ENCODE measurements around the gene TECR. TPM values are rescaled to one million over a fixed set of nuclear protein-coding genes. Genes with fewer than 3 reads are reported as not detected.

Gene TECR
- total and polyA plus RNA-seq, 2 experiments from 2014 or later: 38.8 to 129 TPM

DNA sequence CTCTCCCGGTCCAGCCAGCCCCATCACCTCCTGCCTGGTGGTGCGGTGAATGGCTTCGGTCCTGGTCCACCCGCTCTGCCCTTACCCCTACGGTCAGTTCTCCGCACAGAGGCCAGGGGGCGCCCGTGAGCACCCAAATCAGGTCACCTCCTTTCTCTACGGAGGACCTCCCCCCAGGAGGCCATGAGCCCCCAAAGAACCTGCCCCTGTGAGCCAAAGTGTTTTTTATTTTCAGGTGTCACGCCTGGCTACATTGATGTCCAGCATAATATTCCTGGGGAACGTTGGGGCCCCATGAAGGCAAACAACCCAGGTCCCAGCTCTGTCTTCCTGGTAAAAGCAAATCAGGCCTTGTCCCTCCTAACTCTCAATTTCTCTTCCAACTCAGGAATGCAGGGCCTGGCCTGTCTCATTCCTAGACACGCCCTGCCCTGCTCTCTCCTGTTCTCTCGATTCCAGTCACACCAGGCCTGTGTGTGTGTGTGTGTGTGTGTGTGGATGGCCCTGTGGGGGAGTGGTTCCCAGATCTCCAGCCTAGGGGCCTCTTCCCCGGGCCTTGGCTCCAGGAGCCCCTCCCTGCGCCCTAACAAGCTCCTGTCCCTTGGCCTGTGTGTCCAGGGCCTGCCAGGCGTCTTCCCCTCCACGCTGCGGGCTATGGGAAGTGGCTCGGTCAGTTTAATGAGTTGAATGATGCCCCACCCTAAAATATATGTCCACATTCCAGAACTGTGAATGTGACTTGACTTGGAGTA is 23.7 kb upstream of the TECR start:
- in situ Hi-C loops (cut with MboI): no loop called here
- WGBS, 2 experiments (ENCODE audit: low coverage in 1 of 2, low lambda C conversion rate in 2 of 2, missing lambda C conversion rate in 2 of 2): 36 to 40% methylated on average over 16 to 19 of the region's 19 CpGs
- peak overlapping the region; percentile 68 for H3K9ac ChIP-seq

DNA sequence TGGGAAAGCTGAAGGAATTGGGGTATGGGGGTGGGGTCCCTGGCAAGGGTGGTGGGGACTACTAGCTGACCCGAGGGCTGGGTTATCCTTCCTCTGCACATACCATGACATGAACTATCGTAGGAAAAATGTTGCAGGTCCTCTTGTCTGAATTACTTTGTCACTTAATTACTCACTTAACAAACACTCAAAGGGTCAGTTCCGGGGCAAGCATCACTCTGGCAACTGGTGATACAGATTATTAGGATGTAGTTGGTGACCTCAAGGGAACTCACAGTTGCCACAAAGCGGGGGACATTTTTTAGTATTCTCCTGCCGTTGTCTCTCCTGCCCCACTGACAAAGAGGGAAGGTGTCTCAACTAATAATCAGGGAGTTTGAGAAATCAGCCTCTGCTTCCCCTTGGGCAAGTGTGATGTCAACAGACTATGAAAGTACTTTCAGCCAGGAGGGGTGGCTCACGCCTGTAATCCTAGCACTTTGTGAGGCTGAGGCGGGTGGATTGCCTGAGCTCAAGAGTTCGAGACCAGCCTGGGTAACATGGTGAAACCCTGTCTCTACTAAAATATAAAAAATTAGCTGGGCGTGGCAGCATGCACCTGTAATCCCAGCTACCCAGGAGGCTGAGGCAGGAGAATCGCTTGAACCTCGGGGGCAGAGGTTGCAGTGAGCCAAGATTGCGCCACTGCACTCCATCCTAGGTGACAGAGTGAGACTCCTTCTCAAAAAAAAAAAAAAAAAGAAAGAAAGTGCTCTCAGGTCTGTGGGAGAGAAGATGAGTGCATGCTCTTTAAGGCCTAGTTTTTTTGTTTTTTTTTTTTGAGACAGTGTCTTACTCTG is 21.5 kb upstream of the TECR start:
- Histone ChIP-seq H3K4me3 (no peak overlapping the region), H3K9me2 (ENCODE audit: insufficient read depth) (no peaks in the 10 kb centered on the region), H3K4me2 (ENCODE audit: unreplicated experiment) (peak overlapping the region; percentile 12), H3K36me3 (ENCODE audit: low read depth) (no peaks in the 10 kb centered on the region), H3K79me2 (ENCODE audit: insufficient read depth) (no peaks in the 10 kb centered on the region), H2AFZ (no peak overlapping the region), H3F3A (ENCODE audit: insufficient read depth) (peaks cover 46% of the 10 kb centered on the region), H4K20me1 (ENCODE audit: insufficient read depth) (no peaks in the 10 kb centered on the region), H3K9ac (peak overlapping the region; percentile 47), H3K27ac (peak overlapping the region; percentile 81), H3K27me3 (replicated peaks; ENCODE audit: insufficient read depth) (no peaks in the 10 kb centered on the region), H3K9me3 (ENCODE audit: low read depth) (no peaks in the 10 kb centered on the region), H3K4me1 (ENCODE audit: insufficient read depth) (peaks cover 42% of the 10 kb centered on the region)
- in situ Hi-C loops (cut with MboI): no loop called here
- 59 to 62% methylated on average over 12 of the region's 12 CpGs for WGBS, 2 experiments (ENCODE audit: low coverage in 1 of 2, low lambda C conversion rate in 2 of 2, missing lambda C conversion rate in 2 of 2)
- no peak for TF ChIP-seq EZH2 (IDR thresholded peaks at IDR 0.05; ENCODE audit: insufficient read depth, poor library complexity, severe bottlenecking)
- TF ChIP-seq EZH2phosphoT487 (IDR thresholded peaks at IDR 0.05; ENCODE audit: insufficient read depth, low read depth): no peak
- peak; percentile 82 for DNase-seq

More for the DNA sequence above, 23.7 kb upstream of the TECR start:
- Histone ChIP-seq H3K79me2 (ENCODE audit: insufficient read depth) (no peaks in the 10 kb centered on the region), H3F3A (ENCODE audit: insufficient read depth) (peaks cover 38% of the 10 kb centered on the region), H2AFZ (peak overlapping the region; percentile 72), H3K9me2 (ENCODE audit: insufficient read depth) (no peaks in the 10 kb centered on the region), H3K36me3 (ENCODE audit: low read depth) (no peaks in the 10 kb centered on the region), H3K4me3 (no peak overlapping the region), H4K20me1 (ENCODE audit: insufficient read depth) (no peaks in the 10 kb centered on the region), H3K27me3 (replicated peaks; ENCODE audit: insufficient read depth) (no peaks in the 10 kb centered on the region), H3K4me2 (ENCODE audit: unreplicated experiment) (peak overlapping the region; percentile 11), H3K9me3 (ENCODE audit: low read depth) (no peaks in the 10 kb centered on the region), H3K4me1 (ENCODE audit: insufficient read depth) (peaks cover 45% of the 10 kb centered on the region), H3K27ac (peak overlapping the region; percentile 81)
- TF ChIP-seq EZH2 (IDR thresholded peaks at IDR 0.05; ENCODE audit: insufficient read depth, poor library complexity, severe bottlenecking): no peak
- no peak for TF ChIP-seq EZH2phosphoT487 (IDR thresholded peaks at IDR 0.05; ENCODE audit: insufficient read depth, low read depth)
- DNase-seq: peak; percentile 83

DNA sequence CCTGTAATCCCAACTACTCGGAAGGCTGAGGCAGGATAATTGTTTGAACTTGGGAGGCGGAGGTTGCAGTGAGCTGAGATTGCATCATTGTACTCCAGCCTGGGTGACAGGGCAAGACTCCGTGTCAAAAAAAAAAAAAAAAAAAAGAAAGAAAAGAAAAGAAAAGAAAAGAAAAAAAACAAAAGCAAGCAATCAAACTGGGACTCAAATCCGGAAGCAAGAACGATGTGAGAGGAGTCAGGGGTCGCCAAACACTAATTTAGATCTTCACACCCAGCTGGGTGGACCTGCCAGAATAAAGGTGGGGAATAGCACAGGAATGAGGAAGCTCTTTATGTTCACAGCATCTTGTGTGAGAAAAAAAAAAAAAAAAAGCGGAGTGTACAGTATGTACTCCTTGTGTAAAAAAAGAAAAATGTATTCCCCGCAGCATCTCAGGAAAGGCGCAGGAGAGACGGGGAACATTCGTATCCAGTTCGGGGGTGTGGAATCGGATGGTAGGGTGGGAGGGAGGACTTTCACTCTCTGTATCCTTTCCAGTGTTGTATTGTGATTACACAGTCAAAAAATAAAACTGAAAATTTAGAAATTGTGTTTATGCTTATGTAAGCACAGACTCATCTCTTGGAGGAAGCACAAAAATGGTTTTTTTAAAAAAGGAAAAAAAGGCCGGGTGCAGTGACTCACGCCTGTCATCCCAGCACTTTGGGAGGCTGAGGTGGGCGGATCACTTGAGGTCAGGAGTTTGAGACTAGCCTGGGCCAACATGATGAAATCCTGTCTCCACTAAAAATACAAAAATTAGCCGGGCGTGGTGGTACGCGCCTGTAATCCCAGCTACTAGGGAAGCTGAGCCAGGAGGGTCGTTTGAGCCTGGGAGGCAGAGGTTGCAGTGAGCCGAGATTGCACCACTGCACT is 18.8 kb upstream of the TECR start:
- H3K4me3 ChIP-seq: peak overlapping the region; percentile 63
- TF ChIP-seq EZH2phosphoT487 (IDR thresholded peaks at IDR 0.05; ENCODE audit: insufficient read depth, low read depth): no peak
- H3K36me3 ChIP-seq (ENCODE audit: low read depth): peaks cover 15% of the 10 kb centered on the region
- H3F3A ChIP-seq (ENCODE audit: insufficient read depth): peaks cover 65% of the 10 kb centered on the region
- H3K27me3 ChIP-seq (replicated peaks; ENCODE audit: insufficient read depth): no peaks in the 10 kb centered on the region
- peaks cover 18% of the 10 kb centered on the region for H3K79me2 ChIP-seq (ENCODE audit: insufficient read depth)
- WGBS, 2 experiments (ENCODE audit: low coverage in 1 of 2, low lambda C conversion rate in 2 of 2, missing lambda C conversion rate in 2 of 2): 3 to 4% methylated on average over 21 to 22 of the region's 22 CpGs
- no peaks in the 10 kb centered on the region for H3K9me3 ChIP-seq (ENCODE audit: low read depth)
- peaks cover 42% of the 10 kb centered on the region for H3K4me1 ChIP-seq (ENCODE audit: insufficient read depth)
- in situ Hi-C loops (cut with MboI): no loop called here
- H3K4me2 ChIP-seq (ENCODE audit: unreplicated experiment): peak overlapping the region; percentile 61
- H4K20me1 ChIP-seq (ENCODE audit: insufficient read depth): no peaks in the 10 kb centered on the region
- peak overlapping the region; percentile 85 for H3K27ac ChIP-seq
- no peaks in the 10 kb centered on the region for H3K9me2 ChIP-seq (ENCODE audit: insufficient read depth)
- H2AFZ ChIP-seq: peak overlapping the region; percentile 68
- peak overlapping the region; percentile 81 for H3K9ac ChIP-seq
- DNase-seq: peak; percentile 82

DNA sequence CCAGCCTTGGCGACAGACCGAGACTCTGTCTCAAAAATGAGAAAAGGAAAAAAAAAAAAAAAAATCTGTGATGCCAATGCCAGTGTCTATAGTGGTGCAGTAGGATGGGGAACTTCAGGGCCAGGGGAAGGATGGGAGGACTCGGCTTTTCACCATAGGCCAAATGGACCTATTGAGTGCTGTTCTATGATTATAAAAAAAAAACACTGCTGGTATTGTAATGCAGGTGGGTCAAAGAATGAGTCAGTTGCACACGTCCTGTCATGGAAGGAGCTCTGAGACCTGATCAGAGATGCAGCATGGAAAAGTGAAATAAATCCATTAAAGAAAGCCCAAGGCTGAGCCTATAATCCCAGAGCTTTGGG is 18.2 kb upstream of the TECR start:
- H3K9ac ChIP-seq: peak overlapping the region; percentile 81
- no peak for DNase-seq
- H3K4me2 ChIP-seq (ENCODE audit: unreplicated experiment): peak overlapping the region; percentile 9
- peaks cover 40% of the 10 kb centered on the region for H3K4me1 ChIP-seq (ENCODE audit: insufficient read depth)
- peak overlapping the region; percentile 63 for H3K4me3 ChIP-seq
- peak overlapping the region; percentile 57 for H2AFZ ChIP-seq
- no peaks in the 10 kb centered on the region for H3K9me3 ChIP-seq (ENCODE audit: low read depth)
- peak overlapping the region; percentile 85 for H3K27ac ChIP-seq
- TF ChIP-seq EZH2 (IDR thresholded peaks at IDR 0.05; ENCODE audit: insufficient read depth, poor library complexity, severe bottlenecking) (no peak), EZH2phosphoT487 (IDR thresholded peaks at IDR 0.05; ENCODE audit: insufficient read depth, low read depth) (no peak)
- H3K27me3 ChIP-seq (replicated peaks; ENCODE audit: insufficient read depth): no peaks in the 10 kb centered on the region
- H3F3A ChIP-seq (ENCODE audit: insufficient read depth): peaks cover 60% of the 10 kb centered on the region
- WGBS, 2 experiments (ENCODE audit: low coverage in 1 of 2, low lambda C conversion rate in 2 of 2, missing lambda C conversion rate in 2 of 2): 26% methylated on average over 4 of the region's 4 CpGs
- no peaks in the 10 kb centered on the region for H3K9me2 ChIP-seq (ENCODE audit: insufficient read depth)
- peaks cover 20% of the 10 kb centered on the region for H3K36me3 ChIP-seq (ENCODE audit: low read depth)
- H4K20me1 ChIP-seq (ENCODE audit: insufficient read depth): no peaks in the 10 kb centered on the region
- peaks cover 25% of the 10 kb centered on the region for H3K79me2 ChIP-seq (ENCODE audit: insufficient read depth)
- in situ Hi-C loops (cut with MboI): no loop called here

All from GM23248 (cell line).